Upper lobe of left lung (tissue), 4 donors: Measurements from ENCODE around the gene HS6ST2.

Source experiments
- CTCF ChIP-seq, 6 experiments: fragments of 450-650 bp in 4 of 6; fragments of 200-600 bp in 2 of 6; sonication (generic) in 2 of 6; IDR thresholded peaks; one replicate each; pipeline ENCODE4 v1.5.1; 2016 to 2019; ENCODE audit warnings: antibody characterized with exemption in 6 of 6
- POLR2AphosphoS5 ChIP-seq, 2 donors: sonication (generic); formaldehyde crosslinking; IDR thresholded peaks; one replicate each; pipeline ENCODE4 v1.5.1; 2017; ENCODE audit warnings: antibody characterized with exemption in 2 of 2

GRCh38 chrX:132957211-132958090, 978 bp downstream of the HS6ST2 start:
- TF ChIP-seq CTCF (IDR thresholded peaks at IDR 0.05) (no peak), POLR2AphosphoS5 (IDR thresholded peaks at IDR 0.05) (no peak)
